Neuronal stem cell (in vitro differentiated cells): ENCODE results near the gene GPR142.

ENCODE experiments used
- DNase-seq: peaks from one replicate; pipeline ENCODE4 v3.0.0-alpha.2; 2013; ENCODE audit warnings: low spot score
- H2AFZ ChIP-seq: one replicate; pipeline ENCODE4 v1.6.1; 2013; ENCODE audit warnings: mild to moderate bottlenecking, low read length, inconsistent platforms
- H2AK5ac ChIP-seq: 2 replicates; pipeline ENCODE4 v1.6.1; 2013; ENCODE audit warnings: low read depth, mild to moderate bottlenecking, inconsistent platforms, low read length, moderate library complexity, mixed read lengths
- H2BK120ac ChIP-seq: 2 replicates; pipeline ENCODE4 v1.6.1; 2013; ENCODE audit warnings: low read depth, mild to moderate bottlenecking, inconsistent platforms, low read length, moderate library complexity, mixed read lengths
- H2BK12ac ChIP-seq: one replicate; pipeline ENCODE4 v1.6.1; 2013; ENCODE audit warnings: low read length, inconsistent platforms
- H2BK15ac ChIP-seq: 2 replicates; pipeline ENCODE4 v1.6.1; 2013; ENCODE audit warnings: mild to moderate bottlenecking, low read length, inconsistent platforms, mixed read lengths
- H2BK5ac ChIP-seq: one replicate; pipeline ENCODE4 v1.6.1; 2013; ENCODE audit warnings: inconsistent platforms, mild to moderate bottlenecking, low read length, moderate library complexity
- H3K14ac ChIP-seq: one replicate; pipeline ENCODE4 v1.6.1; 2013; ENCODE audit warnings: low read length, inconsistent platforms
- H3K18ac ChIP-seq: 2 replicates; pipeline ENCODE4 v1.6.1; 2013; ENCODE audit warnings: low read length, inconsistent platforms
- H3K23ac ChIP-seq: 2 replicates; pipeline ENCODE4 v1.6.1; 2013; ENCODE audit warnings: low read depth, mild to moderate bottlenecking, mixed read lengths, low read length, inconsistent platforms; ENCODE audit not compliant: poor library complexity
- H3K27ac ChIP-seq: replicated peaks from 3 replicates; pipeline ENCODE4 v1.5.1; 2013; ENCODE audit warnings: low read length, inconsistent platforms
- H3K27me3 ChIP-seq, 3 experiments: 2 replicates each; pipeline ENCODE4 v1.6.1; 2013; ENCODE audit warnings: low read length in 3 of 3, mild to moderate bottlenecking in 2 of 3, inconsistent platforms in 1 of 3, low read depth in 1 of 3, mixed read lengths in 1 of 3, moderate library complexity in 1 of 3; ENCODE audit not compliant: control insufficient read depth in 3 of 3, insufficient read depth in 3 of 3
- H3K36me3 ChIP-seq, 2 donors: replicated peaks in 1 of 2; 2 replicates each; pipeline ENCODE4 v1.6.1; 2013; ENCODE audit warnings: low read length in 2 of 2; ENCODE audit not compliant: control insufficient read depth in 2 of 2, insufficient read depth in 2 of 2
- H3K4ac ChIP-seq: 2 replicates; pipeline ENCODE4 v1.6.1; 2013; ENCODE audit warnings: inconsistent platforms, mild to moderate bottlenecking, low read length, moderate library complexity
- H3K4me1 ChIP-seq, 2 donors: 1 replicate in 1 of 2; 2 replicates in 1 of 2; pipeline ENCODE4 v1.6.1; 2013; ENCODE audit warnings: low read length in 2 of 2, low read depth in 1 of 2; ENCODE audit not compliant: control insufficient read depth in 2 of 2, insufficient read depth in 1 of 2
- H3K4me2 ChIP-seq: one replicate; pipeline ENCODE4 v1.6.1; 2013; ENCODE audit warnings: mild to moderate bottlenecking, low read length, inconsistent platforms; ENCODE audit not compliant: insufficient read depth, poor library complexity, severe bottlenecking
- H3K4me3 ChIP-seq, 2 donors: 2 replicates each; pipeline ENCODE4 v1.5.1; 2013; ENCODE audit warnings: low read length in 2 of 2, mild to moderate bottlenecking in 2 of 2, inconsistent platforms in 1 of 2, moderate library complexity in 1 of 2
- H3K79me1 ChIP-seq: one replicate; pipeline ENCODE4 v1.6.1; 2013; ENCODE audit warnings: low read depth, mild to moderate bottlenecking, inconsistent platforms, low read length, moderate library complexity
- H3K9ac ChIP-seq: one replicate; pipeline ENCODE4 v1.6.1; 2013; ENCODE audit warnings: mild to moderate bottlenecking, low read depth, low read length, inconsistent platforms; ENCODE audit not compliant: poor library complexity
- H3K9me3 ChIP-seq, 2 donors: replicated peaks in 1 of 2; 2 replicates each; pipeline versions ENCODE3 to v1.6.1; 2013; ENCODE audit warnings: low read length in 2 of 2, mild to moderate bottlenecking in 2 of 2, inconsistent platforms in 1 of 2, low read depth in 1 of 2, mixed read lengths in 1 of 2, moderate library complexity in 1 of 2; ENCODE audit not compliant: control insufficient read depth in 2 of 2, insufficient read depth in 1 of 2
- H4K8ac ChIP-seq: one replicate; pipeline ENCODE4 v1.6.1; 2013; ENCODE audit warnings: low read depth, mild to moderate bottlenecking, inconsistent platforms, low read length, moderate library complexity
- H4K91ac ChIP-seq: one replicate; pipeline ENCODE4 v1.6.1; 2013; ENCODE audit warnings: low read length, low read depth, mild to moderate bottlenecking, inconsistent platforms; ENCODE audit not compliant: poor library complexity
- whole genome bisulfite sequencing, 2 donors: extraction: QIAGEN DNeasy Blood & Tissue Kit; methylation state at CpG; one replicate each; pipeline ENCODE4 v1.1.7; 2013; ENCODE audit warnings: missing lambda C conversion rate in 2 of 2, mixed read lengths in 1 of 2; ENCODE audit not compliant: insufficient read length in 2 of 2, insufficient replicate concordance in 1 of 2; ENCODE audit errors: extremely low coverage in 2 of 2; 5-methylcytosine and 5-hydroxymethylcytosine counted together

GPR142 gene

GRCh38 chr17:74389937-74390679, 22.8 kb downstream of the GPR142 start:
- Histone ChIP-seq H3K27me3 (peaks cover 0 to 14% (median 0%) of the 10 kb centered on the region in 3 experiments), H3K4me2 (no peak overlapping the region), H3K23ac (no peak overlapping the region), H3K14ac (no peak overlapping the region), H4K91ac (no peak overlapping the region), H3K36me3 (no peaks in the 10 kb centered on the region), H4K8ac (no peak overlapping the region), H3K4ac (no peak overlapping the region), H3K27ac (no peak overlapping the region), H3K9me3 (peaks cover 0 to 2% of the 10 kb centered on the region in 2 donors), H2AFZ (no peak overlapping the region), H3K4me3 (no peak overlapping the region), H2BK120ac (no peak overlapping the region), H2BK5ac (no peak overlapping the region), H2BK15ac (no peak overlapping the region), H3K4me1 (peaks cover 0 to 6% of the 10 kb centered on the region in 2 donors), H2BK12ac (no peak overlapping the region), H2AK5ac (no peak overlapping the region), H3K9ac (no peak overlapping the region), H3K79me1 (no peaks in the 10 kb centered on the region), H3K18ac (no peak overlapping the region)
- no CpG with 5 or more reads among the region's 2 CpGs for WGBS, 2 donors
- DNase-seq: no peak

DNA sequence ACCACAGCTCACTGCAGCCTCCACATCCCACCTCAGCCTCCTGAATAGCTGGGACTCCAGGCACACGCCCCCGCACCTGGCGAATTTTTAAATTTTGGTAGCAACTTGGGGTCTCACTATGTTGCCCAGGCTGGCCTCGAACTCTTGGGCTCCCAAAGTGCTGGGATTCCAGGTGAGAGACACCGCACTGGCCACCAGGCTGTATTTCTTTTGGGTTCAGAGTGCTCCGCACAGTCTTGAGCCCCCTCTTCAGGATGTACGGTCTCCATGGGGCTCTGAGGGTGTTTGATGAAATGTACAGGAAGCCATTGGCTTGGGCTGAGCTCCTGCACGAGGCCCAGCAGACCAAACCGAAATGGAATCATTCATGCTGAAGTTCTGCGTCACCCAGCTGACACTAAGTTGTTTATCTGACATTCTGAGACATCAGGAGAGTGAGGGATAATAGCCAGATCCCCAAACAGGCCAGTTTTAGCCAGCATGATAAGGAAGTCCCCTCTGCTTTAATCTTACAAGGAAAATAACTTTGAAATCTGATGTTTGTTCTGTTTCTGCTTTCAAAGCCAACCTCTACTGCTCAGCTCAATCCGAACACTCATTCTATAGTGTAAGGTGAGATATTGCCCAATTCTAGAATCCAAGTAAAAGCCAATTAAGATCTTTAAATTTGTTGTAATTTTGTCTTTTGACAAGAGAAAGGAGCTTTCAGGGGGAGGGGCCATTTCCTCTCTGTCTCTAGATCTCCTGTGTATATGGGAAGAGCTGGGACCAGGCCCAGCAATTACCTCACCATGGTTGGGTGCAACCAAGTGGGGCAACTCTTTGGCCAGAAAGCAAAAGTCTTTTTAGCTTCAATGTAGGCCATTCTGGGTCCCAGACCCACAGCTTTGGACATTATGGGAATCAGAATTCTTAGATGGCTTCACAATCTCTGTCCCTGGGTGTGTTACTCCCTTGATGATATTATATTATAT, 23.7 kb downstream of the GPR142 start:
- H2AK5ac ChIP-seq: no peak overlapping the region
- H3K9me3 ChIP-seq: peaks cover 0 to 2% of the 10 kb centered on the region in 2 donors
- no peak overlapping the region for H3K4ac ChIP-seq
- no peak overlapping the region for H2AFZ ChIP-seq
- H3K4me3 ChIP-seq: no peak overlapping the region
- no peaks in the 10 kb centered on the region for H3K36me3 ChIP-seq
- no peak overlapping the region for H2BK5ac ChIP-seq
- no peak overlapping the region for H2BK15ac ChIP-seq
- H3K27ac ChIP-seq: no peak overlapping the region
- WGBS, 2 donors: no CpG with 5 or more reads among the region's 11 CpGs
- no peak overlapping the region for H2BK12ac ChIP-seq
- peaks cover 0 to 14% (median 0%) of the 10 kb centered on the region in 3 experiments for H3K27me3 ChIP-seq
- H3K4me1 ChIP-seq: peaks cover 0 to 6% of the 10 kb centered on the region in 2 donors
- no peak overlapping the region for H3K14ac ChIP-seq
- H4K91ac ChIP-seq: no peak overlapping the region
- no peak overlapping the region for H4K8ac ChIP-seq
- H3K9ac ChIP-seq: no peak overlapping the region
- H3K79me1 ChIP-seq: no peaks in the 10 kb centered on the region
- H2BK120ac ChIP-seq: no peak overlapping the region
- DNase-seq: no peak
- H3K18ac ChIP-seq: no peak overlapping the region
- no peak overlapping the region for H3K4me2 ChIP-seq
- no peak overlapping the region for H3K23ac ChIP-seq

GRCh38 chr17:74391771-74392170, 24.5 kb downstream of the GPR142 start:
- no peak overlapping the region for H3K4me2 ChIP-seq
- H3K9ac ChIP-seq: no peak overlapping the region
- no peak for DNase-seq
- H3K9me3 ChIP-seq: peaks cover 0 to 2% of the 10 kb centered on the region in 2 donors
- H4K8ac ChIP-seq: no peak overlapping the region
- no peak overlapping the region for H3K14ac ChIP-seq
- no peaks in the 10 kb centered on the region for H3K79me1 ChIP-seq
- H2AK5ac ChIP-seq: no peak overlapping the region
- no peak overlapping the region for H3K4me3 ChIP-seq
- H2BK5ac ChIP-seq: no peak overlapping the region
- no peak overlapping the region for H2BK120ac ChIP-seq
- no peak overlapping the region for H2BK15ac ChIP-seq
- H3K27me3 ChIP-seq: peaks cover 0 to 14% (median 0%) of the 10 kb centered on the region in 3 experiments
- no peak overlapping the region for H2AFZ ChIP-seq
- H4K91ac ChIP-seq: no peak overlapping the region
- no peak overlapping the region for H3K27ac ChIP-seq
- no peak overlapping the region for H3K23ac ChIP-seq
- H2BK12ac ChIP-seq: no peak overlapping the region
- H3K36me3 ChIP-seq: no peaks in the 10 kb centered on the region
- no CpG with 5 or more reads among the region's 5 CpGs for WGBS, 2 donors
- no peak overlapping the region for H3K4ac ChIP-seq
- peaks cover 0 to 6% of the 10 kb centered on the region in 2 donors for H3K4me1 ChIP-seq
- no peak overlapping the region for H3K18ac ChIP-seq

- H3K18ac ChIP-seq: no peak overlapping the region
- H3K27me3 ChIP-seq: peaks cover 0 to 5% (median 0%) of the 10 kb centered on the region in 3 experiments
- no peak overlapping the region for H2BK5ac ChIP-seq
- no peak overlapping the region for H2BK12ac ChIP-seq
- no peak overlapping the region for H3K9ac ChIP-seq
- DNase-seq: no peak
- H3K4me3 ChIP-seq: no peak overlapping the region
- no peak overlapping the region for H2BK15ac ChIP-seq
- H3K23ac ChIP-seq: no peak overlapping the region
- H3K4me2 ChIP-seq: no peak overlapping the region
- H3K9me3 ChIP-seq: peaks cover 0 to 2% of the 10 kb centered on the region in 2 donors
- no peak overlapping the region for H4K8ac ChIP-seq
- peaks cover 0 to 1% of the 10 kb centered on the region in 2 donors for H3K4me1 ChIP-seq
- no peak overlapping the region for H2BK120ac ChIP-seq
- no peaks in the 10 kb centered on the region for H3K79me1 ChIP-seq
- H3K14ac ChIP-seq: no peak overlapping the region
- no peak overlapping the region for H2AK5ac ChIP-seq
- no peaks in the 10 kb centered on the region for H3K36me3 ChIP-seq
- no peak overlapping the region for H3K4ac ChIP-seq
- H4K91ac ChIP-seq: no peak overlapping the region
- no peak overlapping the region for H3K27ac ChIP-seq
- no CpG with 5 or more reads among the region's 5 CpGs for WGBS, 2 donors
- no peak overlapping the region for H2AFZ ChIP-seq
These were observed 25.5 kb downstream of the GPR142 start for GRCh38 chr17:74392848-74393247.
